ENCODE measurements around the gene SPSB2. TPM values are rescaled to one million over a fixed set of nuclear protein-coding genes. Genes with fewer than 3 reads are reported as not detected.

The SPSB2 gene
- total RNA-seq, 4 donors from 2014 or later: 16.3 to 35.0 (median 25.6) TPM

DNA sequence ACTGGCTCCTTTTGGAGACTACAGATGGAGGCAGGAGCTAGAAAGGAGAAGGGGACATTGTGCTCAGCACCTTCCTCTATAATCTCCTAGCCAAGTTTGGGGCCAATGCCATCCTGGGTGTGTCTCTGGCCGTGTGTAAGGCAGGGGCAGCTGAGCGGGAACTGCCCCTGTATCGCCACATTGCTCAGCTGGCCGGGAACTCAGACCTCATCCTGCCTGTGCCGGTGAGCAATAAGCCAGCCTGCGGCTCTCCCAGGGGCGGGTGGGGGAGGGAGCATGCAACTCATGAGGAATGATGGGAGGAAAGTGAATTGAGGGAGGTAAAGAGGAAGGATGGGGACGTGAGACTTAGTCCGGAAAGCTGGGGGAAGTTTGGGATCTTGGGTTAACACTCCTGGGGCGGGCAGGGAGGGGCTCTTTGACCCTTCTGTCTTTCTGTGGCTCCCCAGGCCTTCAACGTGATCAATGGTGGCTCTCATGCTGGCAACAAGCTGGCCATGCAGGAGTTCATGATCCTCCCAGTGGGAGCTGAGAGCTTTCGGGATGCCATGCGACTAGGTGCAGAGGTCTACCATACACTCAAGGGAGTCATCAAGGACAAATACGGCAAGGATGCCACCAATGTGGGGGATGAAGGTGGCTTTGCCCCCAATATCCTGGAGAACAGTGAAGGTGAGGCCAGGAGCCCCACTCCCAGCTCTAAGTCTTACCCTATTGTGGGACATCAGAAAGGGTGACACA lies 44.6 kb upstream of the SPSB2 start:
- H3K4me1 ChIP-seq: peaks cover 26 to 32% of the 10 kb centered on the region in 2 donors
- peak overlapping the region in 2 of 3 donors; percentile 49 to 55 for H3K27ac ChIP-seq
- H3K9me3 ChIP-seq: no peaks in the 10 kb centered on the region
- no peaks in the 10 kb centered on the region for H3K27me3 ChIP-seq
- no peak for TF ChIP-seq POLR2A (IDR thresholded peaks at IDR 0.05)
- TF ChIP-seq, protein P1, sequence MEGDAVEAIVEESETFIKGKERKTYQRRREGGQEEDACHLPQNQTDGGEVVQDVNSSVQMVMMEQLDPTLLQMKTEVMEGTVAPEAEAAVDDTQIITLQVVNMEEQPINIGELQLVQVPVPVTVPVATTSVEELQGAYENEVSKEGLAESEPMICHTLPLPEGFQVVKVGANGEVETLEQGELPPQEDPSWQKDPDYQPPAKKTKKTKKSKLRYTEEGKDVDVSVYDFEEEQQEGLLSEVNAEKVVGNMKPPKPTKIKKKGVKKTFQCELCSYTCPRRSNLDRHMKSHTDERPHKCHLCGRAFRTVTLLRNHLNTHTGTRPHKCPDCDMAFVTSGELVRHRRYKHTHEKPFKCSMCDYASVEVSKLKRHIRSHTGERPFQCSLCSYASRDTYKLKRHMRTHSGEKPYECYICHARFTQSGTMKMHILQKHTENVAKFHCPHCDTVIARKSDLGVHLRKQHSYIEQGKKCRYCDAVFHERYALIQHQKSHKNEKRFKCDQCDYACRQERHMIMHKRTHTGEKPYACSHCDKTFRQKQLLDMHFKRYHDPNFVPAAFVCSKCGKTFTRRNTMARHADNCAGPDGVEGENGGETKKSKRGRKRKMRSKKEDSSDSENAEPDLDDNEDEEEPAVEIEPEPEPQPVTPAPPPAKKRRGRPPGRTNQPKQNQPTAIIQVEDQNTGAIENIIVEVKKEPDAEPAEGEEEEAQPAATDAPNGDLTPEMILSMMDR (IDR thresholded peaks at IDR 0.05): no peak
- WGBS, 2 donors: 88 to 91% methylated on average over 14 of the region's 14 CpGs
- no peaks in the 10 kb centered on the region for H3K36me3 ChIP-seq
- DNase-seq: no peak
- no peak overlapping the region for H3K4me3 ChIP-seq (replicated peaks in 1 of 3)
- intact Hi-C loops (cut with DNase I): no loop called here

DNA sequence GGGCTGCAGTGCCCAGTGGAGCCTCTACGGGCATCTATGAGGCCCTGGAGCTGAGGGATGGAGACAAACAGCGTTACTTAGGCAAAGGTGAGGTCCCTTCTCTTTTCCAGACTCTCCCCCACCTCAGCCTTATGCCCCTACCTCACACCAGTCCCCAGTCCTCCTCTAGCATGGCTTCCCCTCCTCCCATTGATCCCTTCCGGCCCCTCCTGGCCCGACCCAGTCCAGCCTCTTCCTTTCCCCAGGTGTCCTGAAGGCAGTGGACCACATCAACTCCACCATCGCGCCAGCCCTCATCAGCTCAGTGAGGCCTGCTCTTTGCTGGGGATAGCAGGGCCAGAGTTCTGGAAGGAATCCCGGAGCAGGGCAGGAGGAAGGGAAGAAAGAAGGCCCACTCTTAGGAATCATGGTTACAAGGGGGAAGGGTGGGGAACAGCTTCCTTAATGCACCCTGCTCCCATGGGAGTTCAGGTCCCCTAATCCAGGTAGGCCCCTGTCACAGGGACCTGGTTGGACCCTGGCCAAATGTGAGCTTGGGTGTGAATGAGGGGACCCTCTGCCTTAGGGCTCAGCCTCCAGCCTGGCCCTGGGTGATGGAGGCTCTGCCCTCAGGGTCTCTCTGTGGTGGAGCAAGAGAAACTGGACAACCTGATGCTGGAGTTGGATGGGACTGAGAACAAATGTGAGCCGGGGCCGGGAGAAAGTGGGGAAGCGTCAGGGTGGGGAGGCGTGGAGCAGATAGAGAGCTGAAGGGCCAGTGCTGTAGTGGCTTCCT lies 43.5 kb upstream of the SPSB2 start:
- DNase-seq: peak; percentile 89 to 92
- TF ChIP-seq, protein P1 (IDR thresholded peaks at IDR 0.05): no peak
- peak in 1 of 2 donors; percentile 41 for TF ChIP-seq POLR2A (IDR thresholded peaks at IDR 0.05)
- H3K9me3 ChIP-seq: no peaks in the 10 kb centered on the region
- H3K27me3 ChIP-seq: no peaks in the 10 kb centered on the region
- H3K27ac ChIP-seq: peak overlapping the region; percentile 49 to 72 (median 55)
- no peak overlapping the region for H3K4me3 ChIP-seq (replicated peaks in 1 of 3)
- intact Hi-C loops (cut with DNase I): no loop called here
- 62 to 74% methylated on average over 11 of the region's 11 CpGs for WGBS, 2 donors
- H3K36me3 ChIP-seq: no peaks in the 10 kb centered on the region
- H3K4me1 ChIP-seq: peaks cover 26 to 32% of the 10 kb centered on the region in 2 donors

DNA sequence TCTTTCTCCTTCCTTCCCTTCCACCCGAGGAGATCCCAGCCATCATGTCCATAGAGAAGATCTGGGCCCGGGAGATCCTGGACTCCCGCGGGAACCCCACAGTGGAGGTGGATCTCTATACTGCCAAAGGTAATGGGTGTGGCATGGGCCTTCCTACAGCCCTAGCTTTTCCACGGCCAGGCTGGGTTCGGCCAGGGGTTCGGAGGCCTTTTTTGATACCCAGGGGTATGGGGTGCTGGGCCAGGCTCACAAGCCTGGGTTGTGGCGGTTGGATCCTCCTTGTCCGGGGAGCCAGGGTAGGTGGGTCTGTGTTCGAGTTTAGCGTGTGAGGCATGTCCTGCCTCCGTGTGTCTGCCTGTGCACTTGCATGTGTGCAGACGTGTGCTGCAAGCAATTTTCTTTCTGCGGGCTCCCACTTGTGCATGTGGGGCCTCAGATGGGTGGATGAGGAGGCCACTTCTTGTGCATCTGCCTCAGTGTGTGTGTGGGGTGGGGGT lies 42.7 kb upstream of the SPSB2 start:
- no peaks in the 10 kb centered on the region for H3K36me3 ChIP-seq
- no peaks in the 10 kb centered on the region for H3K27me3 ChIP-seq
- peaks cover 26 to 32% of the 10 kb centered on the region in 2 donors for H3K4me1 ChIP-seq
- H3K27ac ChIP-seq: peak overlapping the region; percentile 49 to 62 (median 55)
- no peak overlapping the region for H3K4me3 ChIP-seq (replicated peaks in 1 of 3)
- DNase-seq: no peak
- intact Hi-C loops (cut with DNase I): no loop called here
- 77 to 79% methylated on average over 9 to 10 of the region's 14 CpGs for WGBS, 2 donors
- no peaks in the 10 kb centered on the region for H3K9me3 ChIP-seq
- TF ChIP-seq, protein P1 (IDR thresholded peaks at IDR 0.05): no peak
- TF ChIP-seq POLR2A (IDR thresholded peaks at IDR 0.05): no peak

DNA sequence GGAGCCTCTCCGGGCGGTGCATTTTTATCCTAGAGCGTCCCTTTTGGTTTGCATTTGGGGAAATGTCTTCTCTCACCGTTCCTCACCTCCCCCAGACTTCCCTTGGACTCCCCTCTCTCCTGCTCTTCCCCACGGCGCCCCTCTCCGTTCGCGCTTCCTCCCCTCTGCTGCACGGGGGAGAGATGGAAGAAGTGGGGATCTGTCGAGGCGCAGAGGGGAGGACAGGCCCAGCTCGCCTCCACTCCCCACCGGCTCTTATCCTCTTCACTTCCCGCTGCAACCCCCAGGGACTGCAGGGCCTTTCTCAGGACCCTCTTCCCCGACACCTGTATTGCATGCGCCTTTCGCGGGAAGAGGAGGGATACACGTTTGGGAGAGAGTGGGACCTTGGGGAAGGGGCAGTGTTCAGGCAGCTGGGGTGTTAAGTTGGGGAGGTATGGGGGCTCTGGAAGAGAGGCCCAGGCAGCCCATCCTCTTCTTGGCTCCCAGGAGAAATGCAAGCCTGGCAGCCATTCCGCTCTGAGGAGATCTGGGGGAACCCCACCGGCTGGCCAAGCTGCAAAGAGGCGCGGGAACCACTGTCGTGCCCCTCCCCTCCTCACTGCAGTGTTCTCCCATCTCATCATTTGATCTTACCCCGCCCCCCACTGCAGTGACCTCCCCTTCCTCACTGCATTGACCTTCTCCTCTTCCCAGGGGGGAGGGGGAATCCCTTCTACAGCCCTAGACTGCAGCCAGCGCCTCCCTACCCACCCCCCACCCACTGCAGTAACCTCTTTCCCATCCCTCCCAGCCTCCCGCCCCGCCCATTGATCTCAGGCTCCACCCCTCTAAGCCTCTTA lies 42.1 kb upstream of the SPSB2 start:
- peak; percentile 42 to 45 for DNase-seq

More for the DNA sequence above, 42.1 kb upstream of the SPSB2 start:
- intact Hi-C loops (cut with DNase I): loop anchor here (5.0 kb wide), 1 partner anchor 43 kb away; the partner anchor contains the start of gene SPSB2
- peaks cover 26 to 32% of the 10 kb centered on the region in 2 donors for H3K4me1 ChIP-seq
- H3K9me3 ChIP-seq: no peaks in the 10 kb centered on the region
- TF ChIP-seq, protein P1 (IDR thresholded peaks at IDR 0.05): no peak
- no peaks in the 10 kb centered on the region for H3K36me3 ChIP-seq
- 16 to 20% methylated on average over 29 of the region's 29 CpGs for WGBS, 2 donors
- H3K27me3 ChIP-seq: no peaks in the 10 kb centered on the region
- H3K4me3 ChIP-seq (replicated peaks in 1 of 3): peak overlapping the region; percentile 24 to 61 (median 34)
- H3K27ac ChIP-seq: peak overlapping the region; percentile 50 to 76 (median 76)
